Brain microvascular endothelial cell (primary cell): ENCODE data around the gene INPP4B.

ENCODE experiments used
- DNase-seq: peaks from one replicate; pipeline ENCODE4 v3.0.0-alpha.2; 2020
- H3K27ac ChIP-seq: fragments of 250-450 bp; sonication (Bioruptor Pico); 2 replicates; pipeline ENCODE4 v1.5.1; 2020; ENCODE audit warnings: mild to moderate bottlenecking, moderate library complexity
- H3K27me3 ChIP-seq: fragments of 250-450 bp; sonication (Bioruptor Pico); replicated peaks from 2 replicates; pipeline ENCODE4 v1.5.1; 2020; ENCODE audit warnings: mild to moderate bottlenecking
- H3K36me3 ChIP-seq: fragments of 250-450 bp; sonication (Bioruptor Pico); replicated peaks from 2 replicates; pipeline ENCODE4 v1.5.1; 2020; ENCODE audit warnings: mild to moderate bottlenecking
- H3K4me3 ChIP-seq: 2 replicates; pipeline ENCODE4 v1.5.1; 2011; ENCODE audit warnings: low read depth, mild to moderate bottlenecking, control low read depth, low read length, moderate library complexity
- in situ Hi-C: cut with HindIII; loops from 2 replicates; pipeline ENCODE4 v1.10.0; 2017; ENCODE audit warnings: low sequenced_read_pairs, low pct_ligation_motif_present
- TF ChIP-seq, protein P1 (sequence below): IDR thresholded peaks from 2 replicates; pipeline ENCODE4 v1.5.1; 2011; ENCODE audit warnings: low read depth, mild to moderate bottlenecking, moderate library complexity, low read length, control low read depth, inconsistent platforms; ENCODE audit errors: missing control alignments

The INPP4B gene

DNA sequence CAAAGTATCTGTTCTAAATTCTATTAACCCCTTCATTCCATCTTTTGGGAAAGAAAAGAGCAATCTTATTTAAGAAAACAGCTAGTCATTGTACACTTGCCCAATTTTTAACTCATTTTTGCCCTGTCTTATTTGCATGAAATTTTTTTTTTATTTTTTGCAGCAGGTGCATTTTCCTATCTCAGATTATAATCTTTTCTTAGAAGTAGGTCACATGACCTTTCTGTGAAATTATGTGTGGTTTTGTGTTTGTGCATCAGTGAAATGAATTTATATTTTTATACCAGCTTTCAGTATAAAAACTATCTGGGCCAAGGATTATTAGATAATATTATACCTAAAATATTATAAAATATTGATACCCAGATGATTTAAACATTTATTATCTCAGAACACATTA lies 145.6 kb downstream of the INPP4B start:
- no peak for DNase-seq
- in situ Hi-C loops = no loop called here
- H3K4me3 ChIP-seq = no peak overlapping the region
- H3K36me3 ChIP-seq = no peaks in the 10 kb centered on the region
- TF ChIP-seq, protein P1, sequence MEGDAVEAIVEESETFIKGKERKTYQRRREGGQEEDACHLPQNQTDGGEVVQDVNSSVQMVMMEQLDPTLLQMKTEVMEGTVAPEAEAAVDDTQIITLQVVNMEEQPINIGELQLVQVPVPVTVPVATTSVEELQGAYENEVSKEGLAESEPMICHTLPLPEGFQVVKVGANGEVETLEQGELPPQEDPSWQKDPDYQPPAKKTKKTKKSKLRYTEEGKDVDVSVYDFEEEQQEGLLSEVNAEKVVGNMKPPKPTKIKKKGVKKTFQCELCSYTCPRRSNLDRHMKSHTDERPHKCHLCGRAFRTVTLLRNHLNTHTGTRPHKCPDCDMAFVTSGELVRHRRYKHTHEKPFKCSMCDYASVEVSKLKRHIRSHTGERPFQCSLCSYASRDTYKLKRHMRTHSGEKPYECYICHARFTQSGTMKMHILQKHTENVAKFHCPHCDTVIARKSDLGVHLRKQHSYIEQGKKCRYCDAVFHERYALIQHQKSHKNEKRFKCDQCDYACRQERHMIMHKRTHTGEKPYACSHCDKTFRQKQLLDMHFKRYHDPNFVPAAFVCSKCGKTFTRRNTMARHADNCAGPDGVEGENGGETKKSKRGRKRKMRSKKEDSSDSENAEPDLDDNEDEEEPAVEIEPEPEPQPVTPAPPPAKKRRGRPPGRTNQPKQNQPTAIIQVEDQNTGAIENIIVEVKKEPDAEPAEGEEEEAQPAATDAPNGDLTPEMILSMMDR = no peak
- H3K27ac ChIP-seq = no peak overlapping the region
- no peaks in the 10 kb centered on the region for H3K27me3 ChIP-seq

DNA sequence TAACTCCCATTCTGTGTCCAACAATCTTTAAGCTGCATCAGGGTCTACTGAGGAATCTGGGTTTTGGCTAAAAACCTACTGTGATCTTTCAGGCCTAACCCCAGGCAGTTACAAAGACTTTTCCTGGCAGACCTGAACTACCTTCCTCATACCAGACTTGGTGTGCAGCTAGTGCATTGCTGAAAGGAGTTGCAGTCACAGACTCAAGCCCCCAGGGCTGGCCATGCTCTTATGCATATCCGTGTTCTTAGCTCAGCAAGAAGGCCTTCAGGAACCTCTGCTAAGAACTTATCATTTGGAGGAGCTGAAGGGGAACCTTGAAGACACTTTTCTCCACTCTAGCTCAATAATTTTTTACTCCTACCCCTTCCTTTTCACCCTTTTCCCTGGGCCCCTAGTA lies 147.5 kb downstream of the INPP4B start:
- no peak overlapping the region for H3K27ac ChIP-seq
- H3K27me3 ChIP-seq = no peaks in the 10 kb centered on the region
- H3K36me3 ChIP-seq = no peaks in the 10 kb centered on the region
- in situ Hi-C loops = no loop called here
- DNase-seq = no peak
- no peak overlapping the region for H3K4me3 ChIP-seq
- TF ChIP-seq, protein P1 = no peak

DNA sequence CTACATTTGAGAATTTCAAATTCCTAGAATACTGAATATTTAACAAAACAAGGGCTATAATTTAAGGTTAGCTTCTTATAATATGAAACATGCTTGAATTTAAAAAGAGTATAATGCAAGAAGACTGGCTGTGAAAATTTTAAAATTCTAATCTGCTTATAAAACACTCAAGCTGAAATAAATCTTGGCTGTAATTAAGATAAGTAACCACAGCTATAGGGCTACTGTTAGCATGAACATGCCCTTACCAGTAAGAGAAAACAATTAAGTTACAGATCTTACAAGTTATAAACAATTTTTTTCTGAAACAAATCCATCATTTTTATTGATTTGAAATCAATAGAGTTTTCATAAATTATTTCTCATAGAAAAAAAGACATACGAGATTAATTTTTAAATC lies 148.2 kb downstream of the INPP4B start:
- Histone ChIP-seq H3K27ac (no peak overlapping the region), H3K36me3 (no peaks in the 10 kb centered on the region), H3K27me3 (no peaks in the 10 kb centered on the region), H3K4me3 (no peak overlapping the region)
- in situ Hi-C loops = no loop called here
- DNase-seq = no peak
- TF ChIP-seq, protein P1 = no peak

DNA sequence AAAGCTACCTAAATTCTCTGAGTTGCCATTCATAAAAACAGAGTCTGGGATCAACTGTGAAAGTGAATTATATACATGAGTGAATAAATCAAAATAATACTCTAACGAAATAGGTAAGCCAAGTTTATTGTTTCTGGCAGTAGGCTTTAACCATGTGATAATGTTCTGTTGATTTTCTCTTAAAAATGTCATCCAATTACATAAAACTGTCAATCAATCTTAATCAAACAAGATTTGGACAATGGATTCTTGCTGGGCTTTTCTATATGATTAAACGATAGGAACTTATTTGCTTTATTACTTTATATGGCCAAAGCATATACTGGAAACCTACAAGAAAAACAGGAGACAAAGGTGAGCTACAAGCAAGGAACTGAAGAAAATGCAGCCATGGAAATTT lies 148.8 kb downstream of the INPP4B start:
- Histone ChIP-seq H3K27ac (no peak overlapping the region), H3K27me3 (no peaks in the 10 kb centered on the region), H3K4me3 (no peak overlapping the region), H3K36me3 (no peaks in the 10 kb centered on the region)
- TF ChIP-seq, protein P1 = no peak
- no peak for DNase-seq
- in situ Hi-C loops = no loop called here

DNA sequence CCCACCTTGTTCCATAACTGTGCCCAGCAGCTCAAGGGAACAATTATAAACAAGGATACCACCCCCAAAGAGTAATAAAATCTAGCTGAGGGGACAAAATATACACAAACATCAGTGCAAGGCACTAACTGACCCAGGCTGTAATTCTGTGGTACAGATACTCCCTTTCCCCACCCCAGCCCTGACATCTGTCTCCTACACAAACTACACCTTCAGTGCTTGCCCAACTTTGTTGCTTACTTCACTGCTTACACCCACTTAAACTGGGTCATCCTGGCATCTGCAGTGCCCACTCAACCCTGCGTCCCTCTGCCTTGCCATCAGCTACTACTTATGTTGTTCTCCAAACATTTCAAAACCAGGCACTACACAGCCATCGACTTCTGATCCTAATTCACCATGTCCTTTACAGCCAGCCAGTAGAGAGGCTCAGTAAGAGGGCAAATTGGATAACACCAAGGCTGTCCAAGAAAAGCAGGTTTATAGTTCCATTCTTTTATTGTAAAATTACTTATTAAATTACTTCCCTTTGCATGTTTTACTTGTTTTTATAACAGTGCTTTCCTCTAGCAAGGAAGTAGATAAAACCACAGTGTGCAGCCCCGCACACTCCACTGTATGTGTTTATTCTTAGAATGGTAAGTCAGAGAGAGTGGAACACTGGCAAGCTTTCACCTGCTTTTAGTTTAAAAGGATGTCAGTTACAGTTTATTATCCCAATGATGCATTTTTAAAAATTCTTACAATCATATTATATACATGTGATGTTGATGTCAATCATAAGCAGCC lies 149.6 kb downstream of the INPP4B start:
- Histone ChIP-seq H3K27me3 (no peaks in the 10 kb centered on the region), H3K4me3 (no peak overlapping the region), H3K27ac (no peak overlapping the region), H3K36me3 (no peaks in the 10 kb centered on the region)
- TF ChIP-seq, protein P1 = no peak
- in situ Hi-C loops = no loop called here
- DNase-seq = no peak

DNA sequence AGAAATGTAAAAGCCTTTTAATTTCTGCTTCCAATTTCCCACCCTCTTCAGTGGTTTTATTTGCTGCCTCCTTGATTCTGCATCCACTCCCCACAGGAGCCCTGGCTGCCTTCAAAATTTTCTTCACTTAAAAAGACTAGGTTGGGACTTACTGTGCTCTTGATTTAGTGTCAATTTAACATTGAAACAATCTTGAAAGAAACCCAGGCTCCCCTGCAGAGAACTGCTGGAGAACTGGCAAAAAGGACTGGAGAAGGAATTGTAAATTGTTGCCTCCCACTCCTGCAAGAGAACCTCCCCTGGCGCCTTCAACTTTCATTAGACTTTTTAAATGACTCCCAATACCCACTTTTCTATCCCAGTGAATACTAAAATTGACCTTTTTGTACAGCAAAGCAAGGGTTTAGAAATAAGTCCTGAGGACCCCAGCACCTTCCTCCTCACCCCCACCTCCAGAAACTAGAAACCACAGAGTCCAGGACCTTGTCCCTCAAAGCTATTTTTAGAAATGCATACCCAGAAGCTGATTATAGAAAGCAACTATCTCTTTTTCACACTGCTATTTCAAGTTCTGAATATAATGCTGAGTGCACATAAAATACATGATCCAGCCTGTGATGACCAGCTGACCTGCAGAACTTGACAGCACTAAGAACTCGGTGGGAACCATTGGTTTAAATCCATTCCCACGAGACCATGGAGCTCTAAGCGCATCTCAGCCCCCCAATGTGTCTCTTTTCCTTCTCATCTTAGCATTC lies 155.5 kb downstream of the INPP4B start:
- in situ Hi-C loops = no loop called here
- Histone ChIP-seq H3K27ac (no peak overlapping the region), H3K36me3 (no peaks in the 10 kb centered on the region), H3K27me3 (no peaks in the 10 kb centered on the region), H3K4me3 (no peak overlapping the region)
- TF ChIP-seq, protein P1 = no peak
- DNase-seq = no peak
